Stimulated activated CD8-positive, alpha-beta memory T cell treated with anti-CD3 and anti-CD28 coated beads, Interleukin-4, amount 100 ng/mL, for 1 hour (primary cell): ENCODE measurements around the gene EML3.

Experiments
- DNase-seq, 2 donors: peaks; one replicate each; pipeline ENCODE4 v3.0.0-alpha.2; 2020; ENCODE audit warnings: low read depth in 2 of 2, low spot score in 1 of 2

The EML3 gene

DNA sequence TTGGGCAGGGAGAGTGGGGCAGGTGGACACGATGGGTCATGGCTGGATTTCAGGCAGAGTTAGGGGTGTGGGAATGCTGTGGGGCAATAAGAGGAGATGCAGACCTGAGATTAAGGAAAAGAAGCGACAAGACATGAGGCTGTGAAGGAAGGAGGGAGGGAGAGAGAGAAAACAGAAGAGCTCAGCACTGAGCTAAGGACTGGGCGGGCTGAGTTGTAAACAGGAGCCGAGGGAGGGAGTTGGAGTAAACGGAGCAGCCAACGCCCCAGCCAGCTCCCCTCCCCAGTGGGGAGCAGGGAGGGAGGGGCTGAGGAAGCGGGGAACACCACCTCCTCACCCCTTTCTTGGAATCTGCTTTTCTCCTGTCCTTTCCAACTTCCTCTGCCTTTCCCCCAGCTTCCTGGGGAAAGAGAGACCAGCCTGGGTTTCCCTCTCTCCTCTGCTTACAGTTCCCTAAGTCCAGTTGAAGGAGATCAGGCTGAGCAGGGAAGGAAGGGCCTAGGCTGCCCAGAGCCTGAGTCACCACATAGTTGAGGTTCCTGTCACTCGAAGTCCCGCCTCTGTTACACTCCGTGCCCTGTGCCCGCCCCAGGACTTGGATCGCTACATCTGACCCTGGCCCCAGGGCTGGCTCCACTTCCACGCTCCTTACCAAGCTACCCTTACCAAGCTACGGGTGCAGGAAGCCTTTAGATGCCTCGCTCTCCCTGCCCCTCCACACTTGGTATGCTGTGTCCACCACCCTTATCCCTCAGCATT, 59.3 kb downstream of the EML3 start:
- DNase-seq, result no peak

GRCh38 chr11:62552485-62553079, 60.0 kb downstream of the EML3 start:
- DNase-seq, result no peak
